Osteoblast (primary cell): ENCODE results near the gene TOP3B. TPM values are rescaled to one million over a fixed set of nuclear protein-coding genes. Genes with fewer than 3 reads are reported as not detected.
A peak's percentile ranks its signal among the peaks of the same experiment; 100 is the strongest.

Source experiments
- DNase-seq: peaks from one replicate; pipeline ENCODE4 v3.0.0; 2011; ENCODE audit warnings: low spot score, mixed read lengths; ENCODE audit not compliant: insufficient read length; ENCODE audit errors: missing footprints
- H2AFZ ChIP-seq: 2 replicates; pipeline ENCODE4 v1.6.0; 2011; ENCODE audit warnings: mild to moderate bottlenecking, low read length
- H3K27ac ChIP-seq: 2 replicates; pipeline ENCODE4 v1.5.1; 2011; ENCODE audit warnings: mild to moderate bottlenecking, low read depth, low read length, moderate library complexity
- H3K27me3 ChIP-seq: 2 replicates; pipeline ENCODE4 v1.6.0; 2012; ENCODE audit warnings: mild to moderate bottlenecking, control low read depth, inconsistent platforms, low read length, moderate library complexity; ENCODE audit not compliant: insufficient read depth
- H3K36me3 ChIP-seq: 2 replicates; pipeline ENCODE4 v1.5.1; 2011; ENCODE audit warnings: mild to moderate bottlenecking, low read length, control low read depth, moderate library complexity; ENCODE audit not compliant: insufficient read depth
- H3K4me1 ChIP-seq: 2 replicates; pipeline ENCODE4 v1.5.1; 2011; ENCODE audit warnings: mild to moderate bottlenecking, low read length, control low read depth, moderate library complexity; ENCODE audit not compliant: insufficient read depth
- H3K4me2 ChIP-seq: 2 replicates; pipeline ENCODE4 v1.6.0; 2011; ENCODE audit warnings: mild to moderate bottlenecking, low read length; ENCODE audit not compliant: insufficient read depth
- H3K4me3 ChIP-seq: fragments of 200-600 bp; sonication (generic); 3 replicates; pipeline ENCODE4 v1.5.1; 2012; ENCODE audit warnings: mild to moderate bottlenecking, low read length, inconsistent platforms; ENCODE audit not compliant: insufficient read depth
- H3K79me2 ChIP-seq: 2 replicates; pipeline ENCODE4 v1.6.0; 2012; ENCODE audit warnings: mild to moderate bottlenecking, low read length, control low read depth, inconsistent platforms; ENCODE audit not compliant: insufficient read depth
- H3K9me3 ChIP-seq: 2 replicates; pipeline ENCODE4 v1.5.1; 2011; ENCODE audit warnings: low read depth, low read length, control low read depth
- H4K20me1 ChIP-seq: 2 replicates; pipeline ENCODE4 v1.6.0; 2012; ENCODE audit warnings: mild to moderate bottlenecking, low read length, control low read depth; ENCODE audit not compliant: insufficient read depth
- total RNA-seq: library from RNA; depleted of rRNA; stranded (reverse); fragments of >200 nt; gene quantifications from 2 replicates; pipeline ENCODE4 v1.2.3, GENCODE V29; 2012
- TF ChIP-seq, protein P1 (sequence below): IDR thresholded peaks from 2 replicates; pipeline ENCODE4 v1.5.1; 2011; ENCODE audit warnings: mild to moderate bottlenecking, low read depth, low read length, moderate library complexity; ENCODE audit errors: extremely low read depth

TOP3B gene
- total RNA-seq, 1 donor, result 27.9 TPM

DNA sequence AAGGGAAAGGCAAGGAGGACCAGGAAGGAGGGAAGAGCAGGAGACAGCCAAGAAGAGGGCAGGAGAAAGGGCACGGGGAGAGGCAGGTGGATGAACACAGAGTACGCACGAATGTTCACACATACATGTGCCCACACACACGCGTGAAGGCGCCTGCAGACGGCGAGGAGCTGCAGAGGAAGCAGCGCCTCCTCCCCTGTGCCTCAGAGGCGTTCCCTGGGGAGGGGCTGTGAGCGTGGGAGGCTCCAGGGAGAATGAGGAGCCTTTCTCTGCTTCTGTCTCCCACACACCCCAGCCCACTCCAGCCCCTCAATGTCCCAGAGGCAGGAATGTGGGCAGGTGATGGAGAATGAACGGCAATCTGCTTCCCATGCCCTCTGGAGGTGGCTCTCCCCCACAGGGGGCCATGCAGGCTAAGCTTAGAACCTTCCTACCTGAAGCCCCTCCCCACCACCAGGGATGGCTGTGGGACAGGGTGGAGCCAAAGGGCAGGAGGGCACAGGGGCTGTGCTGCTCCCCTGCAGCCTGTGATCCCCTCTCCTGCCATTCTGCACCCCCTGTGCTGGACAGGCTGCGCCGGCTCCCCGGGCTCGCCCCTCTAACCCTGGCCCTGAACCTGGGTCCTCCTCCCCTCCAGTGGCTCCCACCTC, 55.3 kb downstream of the TOP3B start:
- Histone ChIP-seq H4K20me1 (peaks cover 7% of the 10 kb centered on the region), H3K27me3 (no peaks in the 10 kb centered on the region), H3K79me2 (no peaks in the 10 kb centered on the region), H3K36me3 (peaks cover 29% of the 10 kb centered on the region), H2AFZ (no peak overlapping the region), H3K4me2 (no peak overlapping the region), H3K9me3 (no peaks in the 10 kb centered on the region), H3K27ac (no peak overlapping the region), H3K4me1 (no peaks in the 10 kb centered on the region), H3K4me3 (no peak overlapping the region)
- TF ChIP-seq, protein P1, sequence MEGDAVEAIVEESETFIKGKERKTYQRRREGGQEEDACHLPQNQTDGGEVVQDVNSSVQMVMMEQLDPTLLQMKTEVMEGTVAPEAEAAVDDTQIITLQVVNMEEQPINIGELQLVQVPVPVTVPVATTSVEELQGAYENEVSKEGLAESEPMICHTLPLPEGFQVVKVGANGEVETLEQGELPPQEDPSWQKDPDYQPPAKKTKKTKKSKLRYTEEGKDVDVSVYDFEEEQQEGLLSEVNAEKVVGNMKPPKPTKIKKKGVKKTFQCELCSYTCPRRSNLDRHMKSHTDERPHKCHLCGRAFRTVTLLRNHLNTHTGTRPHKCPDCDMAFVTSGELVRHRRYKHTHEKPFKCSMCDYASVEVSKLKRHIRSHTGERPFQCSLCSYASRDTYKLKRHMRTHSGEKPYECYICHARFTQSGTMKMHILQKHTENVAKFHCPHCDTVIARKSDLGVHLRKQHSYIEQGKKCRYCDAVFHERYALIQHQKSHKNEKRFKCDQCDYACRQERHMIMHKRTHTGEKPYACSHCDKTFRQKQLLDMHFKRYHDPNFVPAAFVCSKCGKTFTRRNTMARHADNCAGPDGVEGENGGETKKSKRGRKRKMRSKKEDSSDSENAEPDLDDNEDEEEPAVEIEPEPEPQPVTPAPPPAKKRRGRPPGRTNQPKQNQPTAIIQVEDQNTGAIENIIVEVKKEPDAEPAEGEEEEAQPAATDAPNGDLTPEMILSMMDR, result no peak
- DNase-seq, result peak; percentile 32

DNA sequence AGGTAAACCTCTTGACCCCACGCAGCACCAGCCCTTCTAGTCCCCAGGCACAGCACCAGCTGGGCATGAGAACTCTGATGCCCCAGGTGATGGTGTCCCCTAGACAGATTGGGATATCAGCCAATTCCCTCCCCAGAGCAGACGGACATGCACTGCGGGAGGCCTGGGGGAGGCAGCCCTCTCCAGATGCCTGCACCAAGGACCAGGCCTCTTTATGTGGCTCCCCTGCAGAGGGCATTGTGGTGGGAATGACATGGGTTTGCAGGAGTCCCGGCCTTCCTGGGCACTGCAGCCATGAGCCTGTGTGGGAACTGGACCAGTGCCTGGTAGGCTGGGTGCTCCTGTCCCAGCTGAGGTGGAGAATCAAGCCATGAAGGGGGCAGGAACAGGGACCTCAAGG, 55.9 kb downstream of the TOP3B start:
- H3K4me2 ChIP-seq, result no peak overlapping the region
- no peak overlapping the region for H3K27ac ChIP-seq
- no peak overlapping the region for H2AFZ ChIP-seq
- H3K4me3 ChIP-seq, result no peak overlapping the region
- peaks cover 7% of the 10 kb centered on the region for H4K20me1 ChIP-seq
- H3K9me3 ChIP-seq, result no peaks in the 10 kb centered on the region
- peak; percentile 47 for DNase-seq
- H3K27me3 ChIP-seq, result no peaks in the 10 kb centered on the region
- H3K79me2 ChIP-seq, result no peaks in the 10 kb centered on the region
- peaks cover 27% of the 10 kb centered on the region for H3K36me3 ChIP-seq
- TF ChIP-seq, protein P1, result no peak
- no peaks in the 10 kb centered on the region for H3K4me1 ChIP-seq

DNA sequence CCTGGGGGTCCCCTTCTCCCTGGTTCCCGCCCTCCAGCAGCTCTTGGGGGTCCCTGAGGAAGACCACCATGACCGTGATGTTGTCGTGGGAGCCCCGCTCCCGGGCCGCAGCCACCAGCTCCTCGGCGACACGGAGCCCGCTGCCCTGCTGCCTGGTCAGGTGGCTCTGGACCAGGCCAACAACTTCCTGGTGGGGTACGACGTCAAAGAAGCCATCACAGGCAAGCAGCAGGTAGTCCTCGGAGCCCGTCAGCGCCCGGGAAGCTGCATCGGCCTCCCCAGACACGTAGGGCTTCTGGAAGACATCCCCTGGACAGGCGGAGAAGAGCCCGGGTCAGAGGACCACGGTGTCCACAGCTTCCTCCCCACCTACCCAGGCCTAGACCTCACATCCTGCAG, 59.4 kb downstream of the TOP3B start:
- DNase-seq, result no peak
- Histone ChIP-seq H3K36me3 (peaks cover 7% of the 10 kb centered on the region), H2AFZ (no peak overlapping the region), H3K4me2 (no peak overlapping the region), H3K9me3 (no peaks in the 10 kb centered on the region), H3K27me3 (no peaks in the 10 kb centered on the region), H3K79me2 (no peaks in the 10 kb centered on the region), H4K20me1 (peaks cover 4% of the 10 kb centered on the region), H3K4me3 (no peak overlapping the region), H3K4me1 (no peaks in the 10 kb centered on the region), H3K27ac (no peak overlapping the region)
- TF ChIP-seq, protein P1, result no peak

DNA sequence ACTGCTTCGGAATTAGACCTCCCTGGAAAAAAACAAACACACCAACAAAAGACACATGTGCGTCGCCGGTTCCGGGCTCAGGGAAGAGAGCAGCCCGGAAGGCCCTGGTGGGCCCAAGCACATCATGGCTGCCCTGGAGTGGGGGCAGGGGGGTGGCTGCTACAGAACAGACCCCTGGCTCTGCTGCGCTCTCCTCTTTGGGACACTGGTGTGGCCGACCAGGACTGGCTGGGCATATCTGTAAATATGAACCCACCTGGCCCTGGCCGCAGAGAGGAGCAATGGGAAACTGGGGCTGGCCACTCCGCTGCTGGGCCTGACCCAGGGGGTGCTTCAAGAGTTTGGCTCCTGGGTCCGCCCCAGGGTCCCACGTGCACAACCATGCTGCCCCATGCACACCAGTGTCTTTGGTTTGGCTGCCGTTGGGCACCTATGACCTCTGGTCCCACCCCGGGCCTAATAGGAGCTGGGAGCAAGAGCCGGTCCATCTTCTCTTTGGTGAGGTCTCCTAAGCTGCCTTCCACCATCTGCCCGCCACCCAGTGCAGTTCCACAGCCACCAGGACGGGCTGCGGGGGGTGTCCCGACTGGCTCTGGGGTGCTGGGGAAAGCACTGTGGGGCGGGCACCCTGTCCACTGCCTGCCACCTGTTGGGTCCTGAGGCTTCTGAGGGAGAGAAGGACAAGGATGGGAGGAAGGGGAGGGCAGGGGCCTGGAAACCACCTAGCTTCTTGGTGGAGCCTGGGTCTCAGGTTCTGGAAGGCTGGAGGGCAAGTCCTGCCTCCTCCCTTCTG, 60.0 kb downstream of the TOP3B start:
- TF ChIP-seq, protein P1, result no peak
- Histone ChIP-seq H3K4me3 (no peak overlapping the region), H3K4me1 (no peaks in the 10 kb centered on the region)

More for the DNA sequence above, 60.0 kb downstream of the TOP3B start:
- DNase-seq, result peak; percentile 18
- peaks cover 7% of the 10 kb centered on the region for H3K36me3 ChIP-seq
- H3K4me2 ChIP-seq, result no peak overlapping the region
- H3K79me2 ChIP-seq, result no peaks in the 10 kb centered on the region
- H2AFZ ChIP-seq, result no peak overlapping the region
- H3K27ac ChIP-seq, result no peak overlapping the region
- H3K27me3 ChIP-seq, result no peaks in the 10 kb centered on the region
- peaks cover 4% of the 10 kb centered on the region for H4K20me1 ChIP-seq
- H3K9me3 ChIP-seq, result no peaks in the 10 kb centered on the region
